ENCODE data around the gene OCA2.
A peak's percentile ranks its signal among the peaks of the same experiment; 100 is the strongest.

OCA2 gene

GRCh38 chr15:28078191-28078719, 20.9 kb downstream of the OCA2 start:
- DNase-seq: no peak

GRCh38 chr15:28075573-28075972, 23.5 kb downstream of the OCA2 start:
- DNase-seq: peak; percentile 45 to 84

DNA sequence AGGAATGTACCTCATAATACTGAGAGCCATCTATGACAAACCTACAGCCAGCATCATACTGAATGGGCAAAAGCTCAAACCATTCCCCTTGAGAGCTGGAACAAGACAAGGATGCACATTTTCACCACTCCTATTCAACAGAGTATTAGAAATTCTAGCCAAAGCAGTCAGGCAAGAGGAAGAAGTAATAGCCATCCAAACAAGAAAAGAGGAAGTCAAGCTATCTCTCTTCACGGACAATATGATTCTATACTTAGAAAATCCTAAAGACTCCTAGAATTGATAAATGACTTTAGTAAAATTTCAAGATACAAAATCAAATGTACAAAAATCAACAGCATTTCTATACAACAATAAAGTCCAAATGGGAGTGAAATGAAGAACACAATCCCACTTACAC, 30.2 kb downstream of the OCA2 start:
- DNase-seq: no peak

DNA sequence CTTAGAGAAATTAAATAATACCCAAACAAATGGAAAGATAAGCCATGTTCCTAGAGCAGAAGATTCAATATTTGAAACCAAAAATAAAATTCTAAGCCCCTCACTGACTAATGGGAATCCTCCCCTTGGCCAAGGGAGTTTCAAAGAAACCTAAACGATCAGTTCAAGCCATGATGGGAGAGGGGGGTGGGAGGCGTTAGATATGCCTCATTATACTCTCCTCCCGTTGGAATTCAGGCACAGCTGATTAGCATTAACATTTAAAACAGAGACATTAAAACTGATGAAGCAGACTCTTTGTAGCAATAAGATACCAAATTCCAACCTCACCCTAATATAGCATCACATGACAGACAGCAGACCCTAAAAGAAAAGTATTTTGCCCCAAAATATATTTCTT, 32.9 kb downstream of the OCA2 start:
- DNase-seq: no peak

DNA sequence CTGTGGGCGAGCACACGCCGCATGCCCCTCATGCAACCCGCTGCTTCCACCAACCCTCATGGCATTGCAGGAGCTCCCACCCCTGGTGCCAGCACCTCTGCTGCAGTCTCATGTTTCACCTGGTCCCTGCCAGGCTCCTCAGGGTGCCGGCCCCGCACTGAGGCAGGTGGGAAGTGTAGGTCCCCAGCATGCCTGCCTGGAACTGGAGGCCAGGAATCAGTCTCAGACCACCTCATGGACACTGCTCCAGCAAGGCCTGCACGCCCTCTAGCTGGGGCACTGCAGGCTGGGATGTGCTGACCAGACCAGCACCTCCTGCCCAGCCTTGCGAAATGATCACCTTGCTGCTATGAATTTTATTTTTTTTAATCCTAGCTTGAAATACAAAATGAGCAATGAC, 39.1 kb downstream of the OCA2 start:
- peak in 1 of 2 experiments; percentile 45 for DNase-seq

GRCh38 chr15:28058082-28058481, 41.0 kb downstream of the OCA2 start:
- DNase-seq: no peak

GRCh38 chr15:28051955-28052633, 47.0 kb downstream of the OCA2 start:
- no peak for DNase-seq

GRCh38 chr15:28049581-28049980, 49.5 kb downstream of the OCA2 start:
- DNase-seq: no peak

- DNase-seq: no peak
Measured at GRCh38 chr15:28047277-28047676, 51.8 kb downstream of the OCA2 start.

DNA sequence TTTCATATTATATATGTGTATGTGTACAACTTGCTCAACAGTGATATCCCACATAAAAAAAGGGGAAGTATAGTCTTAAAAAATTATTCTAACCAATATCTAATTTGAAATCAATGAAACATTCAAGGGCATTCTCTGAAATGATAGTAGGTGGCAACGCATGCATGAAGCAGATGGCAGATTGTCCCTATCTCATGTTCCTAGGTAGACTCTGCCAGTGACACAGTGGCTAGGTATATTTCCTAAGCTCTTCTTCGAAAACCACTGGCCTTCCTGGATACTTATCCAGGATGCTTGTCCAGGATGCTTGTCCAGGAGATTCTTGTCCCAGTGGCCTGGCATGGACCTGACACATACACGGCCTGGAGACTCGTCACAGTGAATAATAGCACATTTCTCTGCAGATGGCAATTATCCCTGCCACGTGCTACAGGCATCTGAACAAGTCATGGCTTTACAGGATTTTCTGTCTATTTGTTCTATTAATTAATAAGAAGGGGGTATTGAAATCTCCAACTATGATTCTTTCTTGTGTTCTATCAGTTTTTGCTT, 54.9 kb downstream of the OCA2 start:
- no peak for DNase-seq

GRCh38 chr15:28043691-28044091, 55.4 kb downstream of the OCA2 start:
- DNase-seq: no peak

GRCh38 chr15:28037969-28038590, 61.0 kb downstream of the OCA2 start:
- no peak for DNase-seq

GRCh38 chr15:28033443-28033842, 65.7 kb downstream of the OCA2 start:
- no peak for DNase-seq

- no peak for DNase-seq
Measured at GRCh38 chr15:28030801-28031200, 68.3 kb downstream of the OCA2 start.

GRCh38 chr15:28027714-28028076, 71.4 kb downstream of the OCA2 start:
- no peak for DNase-seq

DNA sequence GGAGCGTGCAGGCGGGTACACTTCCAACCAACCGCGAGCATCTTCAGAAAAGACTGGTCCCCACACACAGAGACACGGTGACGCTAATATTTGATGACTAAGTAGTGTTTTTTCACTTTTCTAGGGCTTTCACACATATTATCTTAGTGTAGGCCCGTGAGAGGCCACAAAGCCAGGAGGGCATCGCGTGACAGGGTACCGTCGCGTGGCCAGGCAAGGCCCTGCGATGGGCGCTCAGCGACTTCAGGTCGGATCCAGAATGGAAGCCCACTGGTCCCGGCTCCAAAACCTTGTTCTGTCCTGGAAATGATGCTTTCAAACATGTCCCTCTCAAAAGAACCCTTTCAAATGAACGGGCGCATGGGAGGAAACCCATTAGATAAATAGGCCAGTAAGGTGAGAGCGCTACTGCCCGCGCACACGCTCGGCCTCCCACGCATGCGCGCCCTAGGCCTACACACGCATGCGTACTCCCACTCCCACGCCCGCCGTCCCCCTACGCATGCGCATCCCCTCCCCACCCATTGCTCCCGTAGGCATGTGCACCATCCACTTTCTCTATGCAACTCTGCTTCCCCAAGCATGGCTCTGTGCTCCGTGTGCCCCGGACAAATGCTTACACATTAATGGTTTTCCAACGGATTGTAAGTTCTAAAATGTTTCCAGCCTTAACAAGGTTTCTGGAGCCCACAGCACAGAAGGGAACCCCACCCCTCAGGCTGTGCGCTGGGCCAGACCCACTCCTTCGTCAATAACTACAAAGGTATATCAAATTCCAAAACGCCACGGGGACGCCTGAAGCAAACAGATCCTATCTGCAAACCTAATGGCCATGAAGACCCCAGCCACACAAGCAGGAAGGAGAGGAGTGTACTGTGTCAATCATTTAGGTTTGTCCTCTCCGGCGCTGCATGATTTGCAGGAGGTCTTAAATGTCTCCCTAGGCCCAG, 72.1 kb downstream of the OCA2 start:
- DNase-seq: no peak

DNA sequence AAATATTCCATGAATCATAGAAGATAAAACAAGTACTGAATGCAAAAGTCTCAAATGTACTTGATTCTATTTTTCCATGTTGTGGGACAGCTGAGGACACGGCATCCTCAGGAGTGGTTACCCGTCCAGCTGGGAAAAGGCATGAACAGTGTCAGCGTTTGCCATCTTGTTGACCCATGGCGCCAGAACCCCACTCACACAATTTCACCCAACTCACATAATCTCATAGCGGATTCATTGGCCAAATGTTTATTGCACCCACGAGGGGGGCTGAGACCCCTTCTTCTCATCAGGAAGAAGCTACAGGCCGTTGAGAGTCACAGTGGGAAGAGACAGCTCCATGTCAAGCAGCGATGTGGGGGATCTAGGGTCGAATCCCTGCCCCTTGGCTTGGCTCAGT, 72.9 kb downstream of the OCA2 start:
- no peak for DNase-seq

GRCh38 chr15:28025413-28025812, 73.7 kb downstream of the OCA2 start:
- DNase-seq: no peak

DNA sequence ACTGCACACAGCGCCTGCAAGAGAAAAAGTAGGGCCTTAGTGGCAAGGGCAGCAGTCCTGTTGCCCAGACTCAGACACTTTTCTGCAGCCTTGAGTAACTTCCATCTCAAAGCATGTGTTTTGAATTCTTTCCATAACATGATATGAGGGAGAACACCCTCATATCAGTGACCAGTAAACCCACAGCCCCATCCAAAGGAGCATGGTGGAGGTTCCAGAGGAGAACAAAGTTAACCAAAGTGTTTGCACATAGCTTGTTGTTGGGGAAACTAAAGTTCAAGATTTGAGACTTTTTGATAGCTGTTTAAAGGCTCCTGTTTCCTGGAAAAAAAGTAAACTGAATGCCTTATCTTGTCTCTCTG, 74.2 kb downstream of the OCA2 start:
- DNase-seq: no peak

DNA sequence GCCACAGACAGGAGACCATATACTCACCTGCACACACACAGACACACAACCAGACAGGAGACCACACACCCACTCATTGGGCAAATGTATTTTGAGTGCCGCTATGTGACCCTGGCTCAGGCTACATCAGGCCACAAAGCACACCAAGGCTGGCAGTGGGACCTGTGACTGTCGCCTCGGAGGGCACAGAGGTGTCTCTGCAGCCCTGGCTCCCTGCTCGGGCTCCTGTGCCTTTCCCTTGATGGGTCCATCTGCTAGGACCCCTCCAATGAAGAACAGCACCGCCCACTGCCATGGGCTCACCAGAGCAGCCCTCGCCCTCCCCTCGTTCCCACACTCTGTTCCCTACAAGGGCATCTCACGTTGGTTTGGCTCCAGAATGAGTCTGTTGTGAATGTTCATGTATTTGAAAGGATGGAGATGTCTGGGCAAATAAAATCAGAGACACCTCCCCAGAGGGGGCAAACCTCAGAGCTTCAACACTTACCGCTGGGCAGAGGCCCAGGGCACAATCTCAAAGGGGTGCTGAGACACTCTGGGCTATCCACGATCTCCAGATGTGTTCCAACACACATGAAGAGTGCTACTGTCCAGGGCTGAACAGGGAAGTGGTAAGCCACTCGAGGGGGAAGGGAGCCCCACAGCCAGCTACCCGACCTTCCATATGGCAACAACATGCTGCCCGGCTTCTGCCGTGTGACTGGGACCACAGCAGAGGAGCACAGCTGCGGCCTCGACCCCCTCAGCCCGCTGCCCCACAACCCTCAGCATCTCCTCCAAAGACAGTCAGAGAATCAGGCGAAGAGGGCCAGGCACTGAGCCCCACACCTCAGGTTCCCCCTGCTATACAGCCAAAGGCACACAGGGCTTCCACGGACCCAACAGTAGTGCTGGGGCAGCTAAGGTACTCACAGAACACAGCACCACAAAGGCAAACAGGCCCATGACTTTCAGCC, 74.9 kb downstream of the OCA2 start:
- no peak for DNase-seq

DNA sequence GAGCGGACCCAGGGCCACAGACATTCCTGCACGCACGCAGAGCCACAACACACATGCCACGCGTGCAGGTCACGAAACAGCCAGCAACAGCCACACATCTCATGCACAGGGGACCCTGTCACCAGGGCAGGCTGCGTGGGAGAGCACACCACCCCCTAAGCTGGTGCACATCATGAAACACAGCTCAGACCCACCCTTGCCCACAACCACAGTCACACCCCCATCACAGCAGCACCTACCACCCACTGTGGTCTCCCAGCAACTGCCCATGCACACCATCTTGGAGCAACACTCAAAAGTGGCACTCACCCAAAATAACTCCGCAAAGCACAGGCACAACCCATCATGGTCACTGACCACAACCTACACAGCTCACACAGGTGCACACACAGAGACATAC, 75.7 kb downstream of the OCA2 start:
- DNase-seq: no peak

GRCh38 chr15:28022961-28023360, 76.2 kb downstream of the OCA2 start:
- DNase-seq: no peak

Data from NCI-H2081 (cell line).